NCI-H2196 (cell line): Measurements from ENCODE around the gene ZNF396.

ENCODE experiments used
- DNase-seq: peaks from one replicate; lab custom pipeline; 2025; ENCODE audit not compliant: unreplicated experiment; lab: John Stamatoyannopoulos, UW

The ZNF396 gene

GRCh38 chr18:35376742-35377695 lies at the start of gene ZNF396:
ZNF396 (minus strand) TSS chr18:35377337; CDS start chr18:35374292, 3,045 bp downstream.
- DNase-seq: peak; percentile 80

- no peak for DNase-seq
Observed at GRCh38 chr18:35426786-35427185, 49.6 kb upstream of the ZNF396 start.

GRCh38 chr18:35424356-35424755 lies 47.2 kb upstream of the ZNF396 start:
- DNase-seq: no peak

- DNase-seq: no peak
Observed at GRCh38 chr18:35422237-35422636, 45.1 kb upstream of the ZNF396 start.

GRCh38 chr18:35418610-35419009 lies 41.5 kb upstream of the ZNF396 start:
- DNase-seq: no peak

GRCh38 chr18:35417223-35417622 lies 40.1 kb upstream of the ZNF396 start:
- no peak for DNase-seq

- DNase-seq: no peak
Observed at GRCh38 chr18:35415511-35416073, 38.5 kb upstream of the ZNF396 start.

- no peak for DNase-seq
Observed at GRCh38 chr18:35413163-35413511, 36.0 kb upstream of the ZNF396 start.

- no peak for DNase-seq
Observed at GRCh38 chr18:35411625-35412351, 34.7 kb upstream of the ZNF396 start.

- DNase-seq: no peak
Observed at GRCh38 chr18:35410561-35410960, 33.4 kb upstream of the ZNF396 start.

- no peak for DNase-seq
Observed at GRCh38 chr18:35409911-35410310, 32.8 kb upstream of the ZNF396 start.

- DNase-seq: no peak
Observed at GRCh38 chr18:35408843-35409261, 31.7 kb upstream of the ZNF396 start.

- peak; percentile 26 for DNase-seq
Observed at GRCh38 chr18:35407871-35408481, 30.8 kb upstream of the ZNF396 start.

GRCh38 chr18:35406666-35407065 lies 29.5 kb upstream of the ZNF396 start:
- no peak for DNase-seq

GRCh38 chr18:35397976-35398375 lies 20.8 kb upstream of the ZNF396 start:
- no peak for DNase-seq

GRCh38 chr18:35393716-35394115 lies 16.6 kb upstream of the ZNF396 start:
- no peak for DNase-seq

GRCh38 chr18:35392375-35392774 lies 15.2 kb upstream of the ZNF396 start:
- no peak for DNase-seq

GRCh38 chr18:35390951-35391700 lies 14.0 kb upstream of the ZNF396 start:
- DNase-seq: no peak

GRCh38 chr18:35389095-35389618 lies 12.0 kb upstream of the ZNF396 start:
- DNase-seq: no peak

- DNase-seq: no peak
Observed at GRCh38 chr18:35387152-35387571, 10.0 kb upstream of the ZNF396 start.
